Astrocyte (in vitro differentiated cells and primary cell): ENCODE measurements around the gene LITAF. TPM values are rescaled to one million over a fixed set of nuclear protein-coding genes. Genes with fewer than 3 reads are reported as not detected.
A peak's percentile ranks its signal among the peaks of the same experiment; 100 is the strongest.

Experiments used
- DNase-seq: peaks from one replicate; pipeline ENCODE4 v3.0.0-alpha.2; 2010; ENCODE audit warnings: low read depth
- FAIRE-seq: peaks from 2 replicates; lab custom pipeline; 2011; peaks lifted over from hg19 to GRCh38; lab: Jason Lieb, UNC
- H2AFZ ChIP-seq: 2 replicates; pipeline ENCODE4 v1.6.0; 2012; ENCODE audit warnings: low read depth, low read length, inconsistent platforms
- H3K27ac ChIP-seq: 2 replicates; pipeline ENCODE4 v1.5.1; 2011; ENCODE audit warnings: low read depth, low read length, inconsistent platforms
- H3K27me3 ChIP-seq: 2 replicates; pipeline ENCODE4 v1.6.0; 2011; ENCODE audit warnings: low read length, inconsistent platforms; ENCODE audit not compliant: insufficient read depth
- H3K36me3 ChIP-seq: 2 replicates; pipeline ENCODE4 v1.5.1; 2011; ENCODE audit warnings: low read length, inconsistent platforms; ENCODE audit not compliant: insufficient read depth
- H3K4me1 ChIP-seq: 2 replicates; pipeline ENCODE4 v1.5.1; 2011; ENCODE audit warnings: low read length, inconsistent platforms; ENCODE audit not compliant: insufficient read depth
- H3K4me2 ChIP-seq: 2 replicates; pipeline ENCODE4 v1.6.0; 2012; ENCODE audit warnings: low read length, inconsistent platforms
- H3K4me3 ChIP-seq: 2 replicates; pipeline ENCODE4 v1.5.1; 2011; ENCODE audit warnings: low read depth, mild to moderate bottlenecking, low read length, inconsistent platforms; ENCODE audit not compliant: insufficient read depth
- H3K79me2 ChIP-seq: 2 replicates; pipeline ENCODE4 v1.6.0; 2012; ENCODE audit warnings: mild to moderate bottlenecking, low read length, inconsistent platforms; ENCODE audit not compliant: insufficient read depth
- H3K9ac ChIP-seq: 2 replicates; pipeline ENCODE4 v1.6.0; 2012; ENCODE audit warnings: mild to moderate bottlenecking, low read length, inconsistent platforms
- H3K9me3 ChIP-seq: 2 replicates; pipeline ENCODE4 v1.5.1; 2012; ENCODE audit warnings: low read depth, mild to moderate bottlenecking, low read length, inconsistent platforms; ENCODE audit not compliant: insufficient read depth
- H4K20me1 ChIP-seq: 2 replicates; pipeline ENCODE4 v1.6.0; 2012; ENCODE audit warnings: low read length, inconsistent platforms; ENCODE audit not compliant: insufficient read depth
- H3K27ac Mint-ChIP-seq: one replicate; pipeline ENCODE4 v1.8.0; 2021; ENCODE audit warnings: mild to moderate bottlenecking, mixed read lengths; ENCODE audit not compliant: unreplicated experiment
- H3K27me3 Mint-ChIP-seq: one replicate; pipeline ENCODE4 v1.8.0; 2021; ENCODE audit warnings: low read depth, mixed read lengths; ENCODE audit not compliant: unreplicated experiment
- H3K36me3 Mint-ChIP-seq: one replicate; pipeline ENCODE4 v1.8.0; 2021; ENCODE audit warnings: low read depth, mixed read lengths; ENCODE audit not compliant: unreplicated experiment
- H3K4me1 Mint-ChIP-seq: one replicate; pipeline ENCODE4 v1.8.0; 2021; ENCODE audit warnings: low read depth, mixed read lengths; ENCODE audit not compliant: unreplicated experiment
- H3K4me3 Mint-ChIP-seq: one replicate; pipeline ENCODE4 v1.8.0; 2021; ENCODE audit warnings: mild to moderate bottlenecking, moderate library complexity, mixed read lengths; ENCODE audit not compliant: unreplicated experiment
- H3K9me3 Mint-ChIP-seq: one replicate; pipeline ENCODE4 v1.8.0; 2021; ENCODE audit warnings: mild to moderate bottlenecking, mixed read lengths; ENCODE audit not compliant: unreplicated experiment
- CTCF ChIP-seq: IDR thresholded peaks from 2 replicates; pipeline ENCODE4 v1.5.1; 2011; ENCODE audit warnings: low read depth, mild to moderate bottlenecking, inconsistent platforms, low read length, moderate library complexity; ENCODE audit not compliant: insufficient read depth
- EZH2 ChIP-seq: IDR thresholded peaks from 2 replicates; pipeline ENCODE4 v1.6.1; 2012; ENCODE audit warnings: mild to moderate bottlenecking, low read length, inconsistent platforms; ENCODE audit not compliant: insufficient read depth
- total RNA-seq: library from RNA; stranded (reverse); gene quantifications from 2 replicates; pipeline ENCODE4 v1.2.1, GENCODE V29; 2021

The LITAF gene
- total RNA-seq, 1 donor from 2014 or later = 113 TPM

- no peaks in the 10 kb centered on the region for H4K20me1 ChIP-seq
- FAIRE-seq = no peak
- no peaks in the 10 kb centered on the region for H3K9me3 Mint-ChIP-seq
- peaks cover 11% of the 10 kb centered on the region for H3K27me3 Mint-ChIP-seq
- H3K27ac ChIP-seq = no peak overlapping the region
- no peak overlapping the region for H3K27ac Mint-ChIP-seq
- H3K4me1 ChIP-seq = peaks cover 11% of the 10 kb centered on the region
- H3K36me3 Mint-ChIP-seq = no peaks in the 10 kb centered on the region
- no peak overlapping the region for H3K4me3 ChIP-seq
- no peaks in the 10 kb centered on the region for H3K9me3 ChIP-seq
- no peak overlapping the region for H3K9ac ChIP-seq
- no peak overlapping the region for H3K4me3 Mint-ChIP-seq
- no peak for DNase-seq
- H3K36me3 ChIP-seq = no peaks in the 10 kb centered on the region
- no peak overlapping the region for H2AFZ ChIP-seq
- no peaks in the 10 kb centered on the region for H3K79me2 ChIP-seq
- H3K4me1 Mint-ChIP-seq = peaks cover 15% of the 10 kb centered on the region
- no peaks in the 10 kb centered on the region for H3K27me3 ChIP-seq
- TF ChIP-seq CTCF (no peak), EZH2 (no peak)
- peak overlapping the region; percentile 5 for H3K4me2 ChIP-seq
Measured at GRCh38 chr16:11610121-11610505, 23.4 kb upstream of the LITAF start.

- Histone ChIP-seq H3K36me3 (no peaks in the 10 kb centered on the region), H3K9me3 (no peaks in the 10 kb centered on the region), H2AFZ (peak overlapping the region; percentile 11), H4K20me1 (no peaks in the 10 kb centered on the region), H3K27me3 (no peaks in the 10 kb centered on the region), H3K4me2 (peak overlapping the region; percentile 5), H3K4me3 (no peak overlapping the region), H3K4me1 (peaks cover 11% of the 10 kb centered on the region), H3K79me2 (no peaks in the 10 kb centered on the region), H3K27ac (no peak overlapping the region), H3K9ac (no peak overlapping the region)
- Mint-ChIP-seq H3K9me3 (no peaks in the 10 kb centered on the region), H3K36me3 (no peaks in the 10 kb centered on the region), H3K4me1 (peaks cover 12% of the 10 kb centered on the region), H3K27ac (no peak overlapping the region), H3K27me3 (peaks cover 11% of the 10 kb centered on the region), H3K4me3 (no peak overlapping the region)
- DNase-seq = peak; percentile 36
- TF ChIP-seq CTCF (no peak), EZH2 (no peak)
- no peak for FAIRE-seq
Measured at GRCh38 chr16:11609474-11610120, 22.9 kb upstream of the LITAF start.

- TF ChIP-seq CTCF = no peak
- TF ChIP-seq EZH2 = no peak
- no peak overlapping the region for H3K27ac Mint-ChIP-seq
- Histone ChIP-seq H3K4me3 (no peak overlapping the region), H2AFZ (no peak overlapping the region), H3K27me3 (no peaks in the 10 kb centered on the region), H3K36me3 (no peaks in the 10 kb centered on the region), H3K4me2 (no peak overlapping the region), H3K9me3 (no peaks in the 10 kb centered on the region), H3K4me1 (peaks cover 4% of the 10 kb centered on the region), H3K27ac (no peak overlapping the region), H3K79me2 (no peaks in the 10 kb centered on the region), H3K9ac (no peak overlapping the region), H4K20me1 (no peaks in the 10 kb centered on the region)
- no peaks in the 10 kb centered on the region for H3K36me3 Mint-ChIP-seq
- no peak overlapping the region for H3K4me3 Mint-ChIP-seq
- DNase-seq (no peak), FAIRE-seq (no peak)
- peaks cover 9% of the 10 kb centered on the region for H3K27me3 Mint-ChIP-seq
- H3K9me3 Mint-ChIP-seq = no peaks in the 10 kb centered on the region
- H3K4me1 Mint-ChIP-seq = peaks cover 11% of the 10 kb centered on the region
Measured at GRCh38 chr16:11605891-11606290, 19.2 kb upstream of the LITAF start.
